NCI-H774 (cell line): Measurements from ENCODE around the gene TPK1.
"Not testable (repeated sequence)": the region's sequence is repeated elsewhere in the genome, so short reads cannot be mapped to it uniquely, and the experiment has no call there.

ENCODE experiments used
- DNase-seq: peaks from one replicate; lab custom pipeline; 2025; lab: John Stamatoyannopoulos, UW

TPK1 gene

GRCh38 chr7:144822223-144822622 is 13.6 kb downstream of the TPK1 start:
- no peak for DNase-seq

GRCh38 chr7:144821067-144821466 is 14.8 kb downstream of the TPK1 start:
- no peak for DNase-seq

GRCh38 chr7:144820552-144820951 is 15.3 kb downstream of the TPK1 start:
- no peak for DNase-seq

DNA sequence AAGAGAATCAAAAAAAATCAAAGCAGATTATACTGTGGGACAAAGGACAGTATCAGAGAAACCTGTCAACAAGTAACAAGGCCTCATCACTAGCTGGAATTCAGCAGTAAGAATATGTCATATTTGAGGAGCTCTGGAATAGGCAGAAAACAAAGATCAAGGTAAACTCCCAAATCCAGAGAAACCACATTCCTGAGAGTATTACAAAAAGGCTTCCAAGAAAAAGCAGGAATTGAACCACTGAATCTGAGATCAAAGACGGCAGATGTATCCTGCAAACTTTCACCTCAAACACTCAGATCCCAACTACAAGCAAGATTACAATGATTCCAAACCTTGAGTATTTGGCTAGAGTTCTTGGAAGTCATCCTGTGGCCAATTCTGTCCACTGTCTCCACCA is 16.3 kb downstream of the TPK1 start:
- no peak for DNase-seq

DNA sequence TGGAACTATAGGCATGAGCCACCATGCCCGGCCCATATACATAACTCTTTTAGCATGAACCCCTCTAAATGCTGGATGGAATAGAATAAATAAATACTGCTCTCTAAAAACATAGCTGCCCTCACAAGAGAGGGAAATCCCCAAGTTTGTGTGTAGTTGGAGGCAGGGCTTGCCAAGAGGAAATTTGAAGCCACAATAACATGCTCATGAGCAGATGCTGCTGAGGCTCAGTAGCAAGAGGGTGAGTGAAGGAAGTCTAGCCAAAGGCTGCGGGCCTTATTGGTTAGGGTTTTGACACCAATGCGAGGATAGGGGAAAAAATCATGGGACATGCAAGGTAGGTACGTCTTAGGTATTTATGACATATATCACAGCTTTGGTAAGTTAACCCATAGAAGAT is 17.3 kb downstream of the TPK1 start:
- no peak for DNase-seq

DNA sequence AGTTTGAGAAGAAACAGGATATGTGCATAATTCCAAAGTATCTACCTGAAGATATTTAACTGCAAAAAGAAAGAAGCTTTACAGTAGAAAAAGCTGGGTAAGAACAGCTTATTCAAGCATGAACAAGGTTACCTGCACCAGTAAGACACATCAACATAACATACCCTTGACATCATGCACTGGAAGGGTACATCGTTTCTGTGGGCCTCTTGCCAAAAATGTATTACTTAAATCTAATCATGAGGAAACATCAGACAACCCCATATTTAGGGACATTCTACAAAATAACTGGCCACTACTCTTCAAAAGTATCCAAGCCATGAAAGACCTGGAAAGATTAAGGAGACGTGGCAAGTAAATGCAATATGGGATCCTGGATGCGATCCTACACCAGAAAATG is 18.9 kb downstream of the TPK1 start:
- no peak for DNase-seq

- no peak for DNase-seq
Measured at GRCh38 chr7:144814299-144814698, 21.6 kb downstream of the TPK1 start.

DNA sequence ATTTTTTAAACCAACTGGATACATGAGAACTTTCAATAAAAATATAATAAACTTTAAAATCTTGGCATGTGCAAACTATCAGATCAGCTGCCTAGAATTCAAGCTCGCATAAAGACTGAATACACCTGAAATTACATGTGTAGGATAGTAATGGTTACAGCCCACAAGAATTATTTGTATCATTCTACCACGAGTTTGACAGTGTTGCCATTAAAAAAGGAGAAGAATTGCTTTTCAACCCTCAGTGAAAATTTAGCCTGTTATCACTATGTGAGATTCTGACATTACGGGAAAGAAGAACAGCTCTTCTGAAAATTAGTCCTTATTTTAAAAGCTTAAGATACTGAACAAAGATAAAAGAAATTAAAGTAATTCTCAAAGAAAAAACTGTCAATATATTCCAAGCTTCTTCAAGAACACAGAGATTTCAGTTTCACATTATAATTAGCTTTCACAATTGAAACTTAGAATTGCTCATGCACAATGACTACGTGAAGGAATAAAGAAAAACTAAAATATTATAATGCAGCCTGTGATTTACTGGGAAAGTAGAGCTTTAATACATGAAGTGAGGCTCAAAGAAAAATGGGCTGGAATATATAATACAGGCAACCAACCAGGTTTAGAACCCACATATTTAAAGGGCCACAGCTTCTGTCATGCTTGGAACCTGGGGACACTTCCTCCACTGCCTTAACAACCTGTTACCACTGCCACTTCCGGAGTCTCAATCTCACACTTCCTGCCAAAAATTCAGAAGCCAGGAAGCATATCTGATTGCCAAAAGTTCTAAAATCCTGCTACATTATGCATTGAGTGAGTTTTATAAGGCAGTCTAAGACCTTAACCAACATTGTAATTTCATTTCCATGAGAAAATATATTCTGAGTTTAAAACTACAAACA is 23.2 kb downstream of the TPK1 start:
- DNase-seq, result no peak

DNA sequence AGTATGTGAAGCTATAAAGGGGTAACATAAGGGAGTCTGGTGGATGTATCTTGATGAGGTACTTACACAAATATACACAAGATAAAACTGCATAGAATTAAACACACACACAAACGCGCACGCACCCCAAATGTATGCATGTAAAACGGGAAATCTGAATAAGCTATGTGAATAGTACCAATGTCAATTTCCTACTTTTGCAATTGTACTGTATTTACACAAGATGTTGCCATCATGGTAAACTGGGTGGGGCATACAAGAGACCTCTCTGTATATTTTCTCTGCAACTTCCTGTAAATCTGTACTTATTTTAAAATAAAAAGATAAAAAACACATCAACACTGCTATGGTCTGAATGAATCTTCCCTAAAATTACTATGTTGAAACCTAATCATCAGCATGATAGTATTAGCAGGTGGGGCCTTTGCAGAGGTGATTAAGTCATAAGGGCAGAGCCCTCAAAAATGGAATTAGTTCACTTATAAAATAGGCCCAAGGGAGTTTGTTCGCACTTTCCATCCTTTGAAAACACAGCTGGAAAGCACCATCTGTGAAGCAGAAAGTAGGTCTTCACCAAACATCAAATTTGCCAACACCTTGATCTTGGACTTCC is 30.1 kb downstream of the TPK1 start:
- DNase-seq, result no peak

DNA sequence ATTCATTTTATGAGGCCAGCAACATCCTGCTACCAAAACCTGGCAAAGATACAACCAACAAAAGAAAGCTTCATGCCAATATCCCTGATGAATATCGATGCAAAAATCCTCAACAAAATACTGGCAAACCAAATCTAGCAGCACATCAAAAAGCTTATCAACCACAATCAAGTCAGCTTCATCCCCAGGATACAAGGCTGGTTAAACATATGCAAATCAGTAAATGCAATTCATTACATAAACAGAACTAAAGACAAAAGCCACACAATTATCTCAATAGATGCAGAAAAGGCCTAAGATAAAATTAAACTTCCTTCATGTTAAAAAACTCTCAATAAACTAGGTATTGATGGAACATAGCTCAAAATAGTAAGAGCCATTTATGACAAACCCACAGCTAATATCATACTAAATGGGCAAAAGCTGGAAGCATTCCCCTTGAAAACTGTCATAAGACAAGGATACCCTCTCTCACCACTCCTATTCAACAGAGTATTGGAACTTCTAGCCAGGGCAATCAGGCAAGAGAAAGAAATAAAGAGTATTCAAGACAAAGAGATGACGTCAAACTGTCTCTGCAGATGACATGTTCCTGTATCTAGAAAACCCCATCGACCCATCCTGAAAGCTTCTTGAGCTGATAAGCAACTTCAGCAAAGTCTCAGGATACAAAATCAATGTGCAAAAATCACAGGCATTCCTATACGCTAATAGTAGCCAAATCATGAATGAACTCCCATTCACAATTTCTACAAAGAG is 35.0 kb downstream of the TPK1 start:
- not testable (repeated sequence) for DNase-seq

DNA sequence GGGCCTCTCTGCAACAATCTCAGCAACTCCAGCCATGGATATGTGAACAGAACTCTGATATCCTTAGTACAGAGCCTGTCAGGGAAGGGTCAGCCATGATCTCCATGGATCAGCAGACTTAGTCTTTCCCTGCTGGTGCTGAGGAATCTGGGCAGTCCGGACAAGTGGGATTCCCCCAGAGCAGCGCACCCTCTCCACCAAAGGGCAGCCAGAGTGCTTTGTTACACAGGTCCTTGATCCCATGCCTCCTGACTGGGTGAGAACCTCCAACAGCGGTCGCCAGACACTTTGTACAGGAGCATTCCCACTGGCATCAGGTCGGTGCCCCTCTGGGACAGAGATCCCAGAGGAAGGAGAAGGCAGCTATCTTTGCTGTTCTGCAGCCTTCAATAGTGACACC is 38.9 kb downstream of the TPK1 start:
- DNase-seq, result no peak

DNA sequence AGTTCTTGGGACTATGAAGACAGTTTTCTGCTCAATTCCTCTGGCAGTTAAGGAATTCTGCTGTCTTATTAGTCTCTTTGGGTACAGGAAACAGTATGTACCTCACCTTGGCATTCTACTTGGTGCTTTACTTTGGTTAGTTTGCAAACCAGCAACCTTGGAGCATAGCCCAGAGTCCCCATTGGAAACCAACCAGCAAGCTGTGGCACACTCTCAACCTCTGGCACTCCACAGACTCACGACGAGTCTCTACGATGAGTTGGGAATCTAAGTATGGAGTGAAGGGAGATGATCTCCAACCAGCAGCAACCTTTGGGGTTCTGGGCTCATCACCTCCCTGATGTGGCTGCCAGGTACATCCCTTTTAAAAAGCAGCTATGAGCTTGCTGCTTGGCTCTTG is 43.8 kb downstream of the TPK1 start:
- DNase-seq, result no peak

GRCh38 chr7:144791488-144791887 is 44.4 kb downstream of the TPK1 start:
- no peak for DNase-seq

GRCh38 chr7:144787127-144787526 is 48.7 kb downstream of the TPK1 start:
- no peak for DNase-seq

DNA sequence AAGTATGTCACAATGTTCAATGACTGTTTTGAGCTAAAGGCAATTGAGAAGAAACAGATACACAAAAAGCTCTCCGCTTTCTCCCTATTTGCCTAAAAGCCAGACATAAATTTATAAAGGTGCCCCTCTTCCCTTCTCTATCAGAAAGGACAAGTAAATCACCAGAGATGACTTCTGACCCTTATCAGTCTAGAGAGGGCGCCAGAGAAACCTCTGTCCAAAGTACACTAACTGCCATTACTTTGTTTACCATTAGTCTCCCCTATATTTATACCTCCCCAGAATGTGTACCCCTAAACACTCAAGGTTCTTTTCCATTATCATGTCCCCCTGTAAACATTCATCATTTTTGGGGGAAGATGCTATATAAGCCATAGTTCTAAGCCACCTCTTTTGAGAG is 49.3 kb downstream of the TPK1 start:
- no peak for DNase-seq

DNA sequence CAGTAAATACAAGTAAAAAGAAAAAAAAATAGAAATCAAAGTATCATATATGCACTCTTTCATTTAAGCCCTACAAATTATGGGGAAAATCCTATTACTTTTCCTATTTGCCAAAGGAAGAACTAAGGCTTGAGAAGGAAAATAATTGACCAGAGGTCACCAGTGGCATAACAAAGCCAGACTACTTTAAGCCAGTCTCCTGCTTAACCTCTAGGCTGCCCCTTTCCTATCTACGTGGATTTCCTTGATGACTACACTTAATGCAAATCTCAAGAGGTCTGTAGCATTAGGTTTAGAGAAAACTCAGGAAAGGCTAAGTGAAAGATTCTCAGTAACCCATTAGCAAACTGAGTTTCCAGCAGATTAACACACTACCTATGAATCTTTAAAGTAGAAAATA is 49.8 kb downstream of the TPK1 start:
- DNase-seq, result no peak

GRCh38 chr7:144785521-144785920 is 50.3 kb downstream of the TPK1 start:
- no peak for DNase-seq

DNA sequence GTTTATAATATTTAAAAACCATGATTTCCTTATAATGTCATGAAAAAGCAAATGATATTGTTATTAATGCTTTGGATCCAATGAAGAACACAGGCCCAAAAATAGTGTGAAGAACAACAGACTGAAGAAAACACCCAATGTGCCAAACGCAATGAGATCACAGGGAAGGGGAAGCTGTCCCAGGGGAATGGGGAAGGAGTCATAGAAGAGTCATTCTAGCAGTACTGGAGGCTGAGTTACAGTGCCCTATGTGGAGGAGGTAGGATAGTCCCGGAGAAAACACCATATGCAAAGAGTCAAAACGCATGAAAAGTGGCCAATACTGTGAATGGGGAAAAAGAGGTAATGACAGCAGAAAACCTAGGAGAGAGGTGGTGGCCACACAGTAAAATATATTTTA is 50.9 kb downstream of the TPK1 start:
- no peak for DNase-seq

DNA sequence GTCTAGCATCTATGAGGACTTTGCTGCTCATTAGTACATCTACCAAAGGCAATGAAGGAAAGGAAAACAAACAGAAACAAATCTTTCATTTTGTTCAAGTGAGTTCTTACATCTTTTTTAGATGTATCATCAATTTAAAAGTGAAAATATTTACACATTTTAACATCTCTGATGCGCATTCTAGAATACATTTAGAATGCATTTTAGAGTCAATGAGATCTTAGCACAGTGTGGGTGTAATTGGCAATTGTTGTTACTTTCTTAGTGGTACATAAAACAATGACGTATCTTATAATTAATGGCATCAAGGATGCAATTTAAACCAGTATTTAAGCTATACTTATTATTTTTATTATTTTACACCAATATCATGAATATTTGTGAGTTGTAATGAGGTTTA is 51.4 kb downstream of the TPK1 start:
- no peak for DNase-seq

GRCh38 chr7:144782883-144783282 is 53.0 kb downstream of the TPK1 start:
- DNase-seq, result no peak

GRCh38 chr7:144780071-144780608 is 55.7 kb downstream of the TPK1 start:
- no peak for DNase-seq

GRCh38 chr7:144777889-144778288 is 58.0 kb downstream of the TPK1 start:
- DNase-seq, result not testable (repeated sequence)
